Measurements from ENCODE around the gene NTNG1. TPM values are rescaled to one million over a fixed set of nuclear protein-coding genes. Genes with fewer than 3 reads are reported as not detected.

Gene NTNG1
- total RNA-seq, 1 experiment from 2014 or later, result not detected

DNA sequence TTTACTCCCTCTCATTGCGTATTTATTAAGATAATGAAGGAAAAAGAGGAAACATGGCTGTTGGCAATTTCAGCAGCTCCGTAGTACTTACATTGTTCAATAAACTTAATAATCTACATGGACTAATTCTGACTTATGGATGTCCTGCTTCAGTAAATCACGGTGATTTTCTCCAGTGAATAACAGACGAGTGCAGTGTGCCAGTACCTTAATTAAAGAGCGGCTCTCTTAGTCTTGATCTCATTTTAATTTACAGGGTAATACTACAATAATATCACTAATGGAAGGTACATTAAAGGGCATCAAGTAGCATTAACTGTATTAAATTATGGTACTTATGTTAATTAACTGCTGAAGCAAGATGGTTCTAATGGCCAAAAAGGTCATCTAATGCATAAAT lies 187.2 kb downstream of the NTNG1 start:
- no peak overlapping the region for H3K27ac ChIP-seq
- DNase-seq, result no peak
- H3K9me3 ChIP-seq (replicated peaks), result no peaks in the 10 kb centered on the region
- H3K4me3 ChIP-seq, result no peak overlapping the region
- peaks cover 4% of the 10 kb centered on the region; the same call in 1 of the 2 replicates for H3K27me3 ChIP-seq
- H3K36me3 ChIP-seq, result no peaks in the 10 kb centered on the region; the same call in 1 of the 2 replicates
- H3K4me1 ChIP-seq, result no peaks in the 10 kb centered on the region

DNA sequence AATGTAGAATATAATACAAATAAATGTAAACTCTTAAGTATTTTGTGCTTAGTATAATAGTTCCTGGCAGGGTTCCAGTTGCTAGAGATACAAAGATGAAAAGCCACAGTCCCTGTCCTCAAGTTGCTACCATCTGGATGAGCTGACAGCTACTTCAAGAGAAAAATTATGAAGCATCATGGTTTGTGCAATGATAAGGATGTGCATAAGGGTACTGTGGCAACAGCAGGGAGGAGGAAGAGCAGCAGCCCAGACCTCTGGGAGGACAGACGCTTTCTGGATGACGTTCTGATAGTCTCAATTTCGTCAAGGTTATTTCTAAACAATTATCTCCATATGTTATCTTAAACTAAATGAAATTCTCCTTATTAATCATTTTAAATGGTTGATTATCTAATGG lies 198.9 kb downstream of the NTNG1 start:
- H3K4me1 ChIP-seq, result no peaks in the 10 kb centered on the region
- no peaks in the 10 kb centered on the region for H3K36me3 ChIP-seq
- no peak for DNase-seq
- no peak overlapping the region for H3K27ac ChIP-seq
- H3K4me3 ChIP-seq, result no peak overlapping the region
- H3K27me3 ChIP-seq, result no peaks in the 10 kb centered on the region
- no peaks in the 10 kb centered on the region for H3K9me3 ChIP-seq (replicated peaks)

- DNase-seq, result no peak
- no peaks in the 10 kb centered on the region for H3K4me1 ChIP-seq
- H3K9me3 ChIP-seq (replicated peaks), result no peaks in the 10 kb centered on the region
- no peaks in the 10 kb centered on the region for H3K27me3 ChIP-seq
- H3K36me3 ChIP-seq, result no peaks in the 10 kb centered on the region
- H3K27ac ChIP-seq, result no peak overlapping the region
- H3K4me3 ChIP-seq, result no peak overlapping the region
These were observed 201.5 kb downstream of the NTNG1 start for GRCh38 chr1:107342316-107342715.

GRCh38 chr1:107342768-107343167 lies 201.9 kb downstream of the NTNG1 start:
- Histone ChIP-seq H3K36me3 (no peaks in the 10 kb centered on the region), H3K27me3 (no peaks in the 10 kb centered on the region), H3K4me3 (no peak overlapping the region), H3K4me1 (no peaks in the 10 kb centered on the region), H3K27ac (no peak overlapping the region), H3K9me3 (replicated peaks) (no peaks in the 10 kb centered on the region)
- DNase-seq, result no peak

DNA sequence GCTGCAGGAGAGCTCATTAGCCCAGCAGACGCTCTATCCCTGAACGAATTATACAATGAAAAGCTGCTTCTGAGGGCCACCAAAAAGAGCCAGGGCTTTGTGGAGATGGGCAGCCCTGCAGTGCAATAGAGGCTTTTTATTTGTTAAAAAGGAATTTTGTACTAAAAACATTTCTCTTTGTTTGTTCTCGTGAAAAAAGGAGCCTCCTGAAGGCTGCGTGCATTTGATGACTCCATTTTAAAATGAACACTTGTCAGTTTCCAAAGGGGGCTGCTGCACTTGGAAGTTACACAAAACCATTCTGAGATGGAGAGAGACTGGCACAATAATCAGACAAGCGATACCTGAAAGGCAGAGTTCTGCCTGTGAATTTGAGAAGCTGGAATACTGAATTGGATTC lies 202.8 kb downstream of the NTNG1 start:
- Histone ChIP-seq H3K27ac (no peak overlapping the region), H3K36me3 (no peaks in the 10 kb centered on the region), H3K4me1 (no peaks in the 10 kb centered on the region), H3K27me3 (no peaks in the 10 kb centered on the region), H3K4me3 (no peak overlapping the region), H3K9me3 (replicated peaks) (no peaks in the 10 kb centered on the region)
- no peak for DNase-seq

- no peak for DNase-seq
- H3K36me3 ChIP-seq, result no peaks in the 10 kb centered on the region
- no peak overlapping the region for H3K27ac ChIP-seq
- no peaks in the 10 kb centered on the region for H3K27me3 ChIP-seq
- H3K9me3 ChIP-seq (replicated peaks), result no peaks in the 10 kb centered on the region
- H3K4me3 ChIP-seq, result no peak overlapping the region
- no peaks in the 10 kb centered on the region for H3K4me1 ChIP-seq
These were observed 203.5 kb downstream of the NTNG1 start for GRCh38 chr1:107344268-107344760.

DNA sequence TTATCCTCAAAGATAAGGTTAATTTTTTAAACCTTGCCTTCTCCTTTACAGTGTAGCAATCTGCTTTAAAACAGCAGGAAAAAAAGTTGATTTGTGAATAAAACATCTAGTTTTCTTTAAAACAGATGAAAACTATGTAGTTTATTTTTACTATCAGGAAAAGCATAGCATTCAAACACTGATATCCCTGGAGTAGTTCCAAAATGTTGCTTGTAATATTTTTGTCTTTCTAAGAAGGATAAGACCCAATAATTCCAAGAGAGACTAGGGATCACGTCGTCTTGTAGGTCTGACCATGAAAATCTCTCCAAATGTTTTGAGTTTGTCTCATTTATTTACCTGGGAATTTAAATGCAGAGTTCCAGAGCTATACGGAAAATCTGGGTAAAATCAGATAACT lies 204.0 kb downstream of the NTNG1 start:
- no peaks in the 10 kb centered on the region for H3K4me1 ChIP-seq
- no peak for DNase-seq
- no peak overlapping the region for H3K27ac ChIP-seq
- no peaks in the 10 kb centered on the region for H3K9me3 ChIP-seq (replicated peaks)
- H3K27me3 ChIP-seq, result no peaks in the 10 kb centered on the region
- H3K36me3 ChIP-seq, result no peaks in the 10 kb centered on the region
- H3K4me3 ChIP-seq, result no peak overlapping the region

GRCh38 chr1:107352850-107353249 lies 212.0 kb downstream of the NTNG1 start:
- DNase-seq, result no peak
- H3K27me3 ChIP-seq, result no peaks in the 10 kb centered on the region
- no peak overlapping the region for H3K4me3 ChIP-seq
- no peaks in the 10 kb centered on the region for H3K9me3 ChIP-seq (replicated peaks)
- no peaks in the 10 kb centered on the region for H3K4me1 ChIP-seq
- no peaks in the 10 kb centered on the region for H3K36me3 ChIP-seq
- no peak overlapping the region for H3K27ac ChIP-seq

- Histone ChIP-seq H3K4me1 (no peaks in the 10 kb centered on the region), H3K9me3 (replicated peaks) (no peaks in the 10 kb centered on the region), H3K4me3 (no peak overlapping the region), H3K27me3 (no peaks in the 10 kb centered on the region), H3K27ac (no peak overlapping the region), H3K36me3 (no peaks in the 10 kb centered on the region)
- DNase-seq, result no peak
These were observed 216.5 kb downstream of the NTNG1 start for GRCh38 chr1:107357376-107357775.

- Histone ChIP-seq H3K9me3 (replicated peaks) (no peaks in the 10 kb centered on the region), H3K27ac (no peak overlapping the region), H3K27me3 (no peaks in the 10 kb centered on the region), H3K4me3 (no peak overlapping the region), H3K4me1 (no peaks in the 10 kb centered on the region), H3K36me3 (no peaks in the 10 kb centered on the region)
- no peak for DNase-seq
These were observed 217.9 kb downstream of the NTNG1 start for GRCh38 chr1:107358619-107359327.

DNA sequence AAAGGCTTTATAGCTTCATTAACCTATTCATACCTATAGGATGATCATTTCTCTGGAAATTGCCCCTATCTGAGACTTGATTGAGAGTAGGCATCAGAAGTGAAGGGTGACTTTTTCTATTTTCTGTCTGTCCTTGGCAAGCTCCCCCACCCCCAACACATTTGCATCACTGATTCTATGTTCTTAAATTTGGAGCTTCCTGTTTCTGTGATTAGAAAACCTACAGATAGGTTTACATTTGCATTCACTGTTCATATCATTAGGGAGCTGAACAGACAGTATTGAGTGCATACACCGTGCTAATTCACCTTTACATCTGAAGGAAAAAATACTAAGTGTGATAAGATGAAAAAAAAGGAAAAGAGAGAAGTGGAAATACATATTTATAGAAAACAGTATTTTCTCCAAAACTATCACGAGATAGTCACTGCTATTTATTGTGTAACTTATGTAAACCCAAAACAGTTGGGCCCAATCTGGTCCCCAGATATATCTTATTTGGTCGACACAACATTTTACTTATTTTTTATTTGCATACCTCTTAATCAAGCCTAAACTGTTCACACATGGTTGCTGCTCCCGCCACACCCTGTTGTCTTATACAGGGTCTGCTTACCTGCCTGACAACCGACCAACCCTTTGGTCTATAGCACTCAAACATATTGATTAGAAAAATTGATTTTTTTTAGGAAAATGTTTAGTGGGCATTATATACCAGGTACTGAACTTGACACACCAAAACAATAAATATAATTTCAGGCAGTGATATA lies 218.8 kb downstream of the NTNG1 start:
- no peak for DNase-seq
- no peaks in the 10 kb centered on the region for H3K9me3 ChIP-seq (replicated peaks)
- H3K4me1 ChIP-seq, result no peaks in the 10 kb centered on the region
- no peaks in the 10 kb centered on the region for H3K36me3 ChIP-seq
- no peak overlapping the region for H3K27ac ChIP-seq
- H3K27me3 ChIP-seq, result no peaks in the 10 kb centered on the region
- H3K4me3 ChIP-seq, result no peak overlapping the region

DNA sequence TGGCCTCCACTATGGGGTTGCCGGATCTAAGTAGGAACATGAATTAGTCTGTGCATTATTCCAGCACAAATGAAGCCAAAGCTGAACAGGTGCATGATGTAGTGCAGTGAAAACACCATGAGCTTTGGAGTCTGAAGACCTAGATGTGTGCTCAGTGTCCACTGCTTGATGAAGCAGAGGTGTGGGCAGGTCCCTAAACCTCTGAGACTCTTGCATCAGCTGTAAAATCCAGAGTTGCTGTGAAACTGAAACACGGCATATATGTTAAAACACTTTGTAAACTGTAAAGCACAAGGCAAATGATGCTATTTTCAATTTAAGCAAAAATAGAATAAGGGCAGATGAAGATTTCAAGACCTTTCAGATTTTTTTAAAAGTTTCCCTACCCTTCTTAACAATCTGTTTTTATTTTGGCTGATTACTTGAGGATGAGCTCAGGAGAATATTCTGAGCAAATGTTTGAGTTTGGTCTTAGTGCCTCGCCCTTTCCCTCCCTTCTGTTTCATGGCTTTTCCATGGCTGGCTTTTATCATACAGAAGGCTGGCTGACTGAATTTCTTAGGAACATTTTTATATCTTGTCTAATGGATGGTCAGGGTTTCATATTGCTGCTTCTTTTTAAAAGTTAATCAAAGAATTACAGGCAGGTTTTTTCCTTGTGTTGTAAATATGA lies 221.8 kb downstream of the NTNG1 start:
- Histone ChIP-seq H3K9me3 (replicated peaks) (no peaks in the 10 kb centered on the region), H3K4me3 (no peak overlapping the region), H3K36me3 (no peaks in the 10 kb centered on the region), H3K27me3 (no peaks in the 10 kb centered on the region), H3K4me1 (no peaks in the 10 kb centered on the region), H3K27ac (no peak overlapping the region)
- no peak for DNase-seq

GRCh38 chr1:107363154-107363553 lies 222.3 kb downstream of the NTNG1 start:
- Histone ChIP-seq H3K36me3 (no peaks in the 10 kb centered on the region), H3K9me3 (replicated peaks) (no peaks in the 10 kb centered on the region), H3K4me3 (no peak overlapping the region), H3K27me3 (no peaks in the 10 kb centered on the region), H3K4me1 (no peaks in the 10 kb centered on the region), H3K27ac (no peak overlapping the region)
- DNase-seq, result no peak

DNA sequence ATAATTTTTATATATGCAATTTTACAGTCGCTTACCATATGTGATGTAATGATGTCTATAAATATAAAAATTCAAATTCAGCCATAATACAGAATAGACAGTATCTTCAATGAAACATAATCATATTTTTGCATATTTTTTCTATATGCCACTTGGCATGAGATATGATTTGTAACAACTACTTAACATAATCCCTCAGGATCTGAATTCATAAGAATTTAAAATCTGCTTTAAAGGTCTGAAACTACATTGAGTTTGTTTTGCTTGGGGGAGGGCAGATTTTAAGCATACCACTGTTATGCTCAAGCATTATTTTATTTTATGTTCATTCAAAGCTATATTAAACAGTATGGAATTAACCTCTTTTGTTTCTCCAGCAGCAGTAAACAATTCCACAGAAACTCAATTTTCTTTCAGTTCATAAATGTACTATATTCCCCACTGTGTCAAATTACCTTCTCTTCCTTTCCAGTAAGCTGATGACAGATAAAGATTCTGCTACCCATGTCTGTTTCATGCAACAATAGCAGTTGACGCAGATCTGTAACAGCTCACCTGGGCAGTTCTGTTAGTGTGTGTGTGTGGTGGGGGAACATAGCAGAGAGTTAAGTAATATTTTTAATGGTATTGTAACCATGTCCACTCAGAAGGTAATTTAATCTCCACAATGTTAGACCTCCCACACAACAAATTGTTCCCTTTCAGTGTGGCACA lies 224.8 kb downstream of the NTNG1 start:
- Histone ChIP-seq H3K27me3 (no peaks in the 10 kb centered on the region), H3K4me1 (no peaks in the 10 kb centered on the region), H3K4me3 (no peak overlapping the region), H3K27ac (no peak overlapping the region), H3K36me3 (no peaks in the 10 kb centered on the region), H3K9me3 (replicated peaks) (no peaks in the 10 kb centered on the region)
- no peak for DNase-seq
